Measurements from ENCODE around the gene KCNK13.

GRCh38 chr14:90191585-90191984 lies 129.8 kb downstream of the KCNK13 start:
- TF ChIP-seq POLR2A (IDR thresholded peaks at IDR 0.05) = no peak
- no peak for TF ChIP-seq POLR2AphosphoS5 (IDR thresholded peaks at IDR 0.05)
- no peak for TF ChIP-seq CTCF (IDR thresholded peaks at IDR 0.05)

Data from breast epithelium (tissue), 3 donors.